A549 (cell line): ENCODE measurements around the gene ITPRIPL2.

ENCODE experiments used
- FOSB ChIP-seq: fragments of 250-450 bp; sonication (Bioruptor Pico); IDR thresholded peaks from 2 replicates; pipeline ENCODE4 v1.5.0; 2020; ENCODE audit warnings: mild to moderate bottlenecking, moderate library complexity
- GATA3 ChIP-seq: IDR thresholded peaks from 2 replicates; pipeline ENCODE4 v1.6.1; 2012; ENCODE audit warnings: borderline replicate concordance
- NR3C1 ChIP-seq: fragments of >200 bp; sonication (Bioruptor Twin); formaldehyde crosslinking; IDR thresholded peaks from 3 replicates; pipeline ENCODE4 v1.6.1; 2017
- RCOR1 ChIP-seq: fragments of 150-350 bp; IDR thresholded peaks from 2 replicates; pipeline ENCODE4 v1.6.1; 2014; ENCODE audit warnings: antibody characterized with exemption, low read length, low read depth
- TF ChIP-seq, protein P1 (sequence below): fragments of 450-650 bp; IDR thresholded peaks from 2 replicates; pipeline ENCODE4 v1.6.1; 2014; ENCODE audit warnings: antibody characterized with exemption
- TF ChIP-seq, protein P2 (sequence below): IDR thresholded peaks from 2 replicates; pipeline ENCODE4 v1.6.1; 2012
- TF ChIP-seq, protein P3 (sequence below): fragments of >200 bp; sonication (Bioruptor Twin); formaldehyde crosslinking; IDR thresholded peaks from 3 replicates; pipeline ENCODE4 v1.5.1; 2016

DNA sequence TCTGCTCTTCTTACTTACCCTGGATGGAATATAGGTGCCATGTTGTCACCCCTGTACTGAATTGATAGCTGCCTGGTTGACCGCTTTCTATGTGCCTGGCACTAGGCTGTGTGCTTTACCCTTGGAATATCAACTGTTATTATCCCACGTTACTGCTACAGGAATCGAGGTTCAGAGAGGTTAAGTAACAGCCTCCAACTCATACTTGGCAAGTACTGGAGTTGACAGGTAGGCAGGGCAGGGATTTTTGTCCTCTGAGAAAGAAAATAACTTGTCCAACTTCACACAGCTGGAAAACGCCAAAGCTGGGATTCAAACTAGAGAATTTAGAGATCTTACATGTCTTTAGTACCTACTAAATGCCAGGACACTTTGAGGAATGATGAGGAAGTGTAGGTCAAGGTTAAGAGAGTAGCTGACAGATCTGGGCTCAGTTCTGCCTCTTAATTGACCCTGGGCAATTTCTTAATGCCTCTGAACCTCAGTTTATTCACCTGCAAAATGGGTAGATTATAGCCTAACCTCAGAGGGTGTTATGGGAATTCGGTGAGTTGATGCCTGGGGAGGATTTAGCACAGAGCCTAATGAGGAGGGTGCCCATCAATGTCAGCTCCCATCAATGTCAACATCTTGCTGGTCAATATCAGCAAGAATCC is 25.8 kb downstream of the ITPRIPL2 start:
- TF ChIP-seq, protein P1, sequence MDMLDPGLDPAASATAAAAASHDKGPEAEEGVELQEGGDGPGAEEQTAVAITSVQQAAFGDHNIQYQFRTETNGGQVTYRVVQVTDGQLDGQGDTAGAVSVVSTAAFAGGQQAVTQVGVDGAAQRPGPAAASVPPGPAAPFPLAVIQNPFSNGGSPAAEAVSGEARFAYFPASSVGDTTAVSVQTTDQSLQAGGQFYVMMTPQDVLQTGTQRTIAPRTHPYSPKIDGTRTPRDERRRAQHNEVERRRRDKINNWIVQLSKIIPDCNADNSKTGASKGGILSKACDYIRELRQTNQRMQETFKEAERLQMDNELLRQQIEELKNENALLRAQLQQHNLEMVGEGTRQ = no peak
- TF ChIP-seq GATA3 = no peak
- TF ChIP-seq, protein P2, sequence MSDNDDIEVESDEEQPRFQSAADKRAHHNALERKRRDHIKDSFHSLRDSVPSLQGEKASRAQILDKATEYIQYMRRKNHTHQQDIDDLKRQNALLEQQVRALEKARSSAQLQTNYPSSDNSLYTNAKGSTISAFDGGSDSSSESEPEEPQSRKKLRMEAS = no peak
- TF ChIP-seq, protein P3, sequence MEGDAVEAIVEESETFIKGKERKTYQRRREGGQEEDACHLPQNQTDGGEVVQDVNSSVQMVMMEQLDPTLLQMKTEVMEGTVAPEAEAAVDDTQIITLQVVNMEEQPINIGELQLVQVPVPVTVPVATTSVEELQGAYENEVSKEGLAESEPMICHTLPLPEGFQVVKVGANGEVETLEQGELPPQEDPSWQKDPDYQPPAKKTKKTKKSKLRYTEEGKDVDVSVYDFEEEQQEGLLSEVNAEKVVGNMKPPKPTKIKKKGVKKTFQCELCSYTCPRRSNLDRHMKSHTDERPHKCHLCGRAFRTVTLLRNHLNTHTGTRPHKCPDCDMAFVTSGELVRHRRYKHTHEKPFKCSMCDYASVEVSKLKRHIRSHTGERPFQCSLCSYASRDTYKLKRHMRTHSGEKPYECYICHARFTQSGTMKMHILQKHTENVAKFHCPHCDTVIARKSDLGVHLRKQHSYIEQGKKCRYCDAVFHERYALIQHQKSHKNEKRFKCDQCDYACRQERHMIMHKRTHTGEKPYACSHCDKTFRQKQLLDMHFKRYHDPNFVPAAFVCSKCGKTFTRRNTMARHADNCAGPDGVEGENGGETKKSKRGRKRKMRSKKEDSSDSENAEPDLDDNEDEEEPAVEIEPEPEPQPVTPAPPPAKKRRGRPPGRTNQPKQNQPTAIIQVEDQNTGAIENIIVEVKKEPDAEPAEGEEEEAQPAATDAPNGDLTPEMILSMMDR = no peak
- TF ChIP-seq NR3C1 = no peak
- no peak for TF ChIP-seq RCOR1
- TF ChIP-seq FOSB (CRISPR knock-in tag) = no peak
